Smooth muscle cell (in vitro differentiated cells): ENCODE results near the gene MFSD11. TPM values are rescaled to one million over a fixed set of nuclear protein-coding genes. Genes with fewer than 3 reads are reported as not detected.
A peak's percentile ranks its signal among the peaks of the same experiment; 100 is the strongest.
"Not testable (repeated sequence)": the region's sequence is repeated elsewhere in the genome, so short reads cannot be mapped to it uniquely, and the experiment has no call there.

Experiments used
- DNase-seq: peaks from one replicate; lab custom pipeline; 2025; ENCODE audit not compliant: unreplicated experiment; lab: John Stamatoyannopoulos, UW
- H2AFZ ChIP-seq: fragments of 200-600 bp; sonication (generic); 2 replicates; pipeline ENCODE4 v1.6.0; 2016; ENCODE audit warnings: antibody characterized with exemption, low read depth, mild to moderate bottlenecking
- H3F3A ChIP-seq: fragments of 200-600 bp; sonication (generic); 2 replicates; pipeline ENCODE4 v1.6.0; 2017; ENCODE audit warnings: antibody characterized with exemption, low read depth
- H3K27ac ChIP-seq: fragments of 200-600 bp; sonication (generic); 2 replicates; pipeline ENCODE4 v1.5.1; 2016; ENCODE audit warnings: low read depth, mild to moderate bottlenecking
- H3K27me3 ChIP-seq: fragments of 200-600 bp; sonication (generic); 2 replicates; pipeline ENCODE4 v1.6.1; 2016; ENCODE audit warnings: low read depth, mild to moderate bottlenecking
- H3K36me3 ChIP-seq: fragments of 200-600 bp; sonication (generic); 2 replicates; pipeline ENCODE4 v1.5.1; 2016; ENCODE audit warnings: low read depth
- H3K4me1 ChIP-seq: fragments of 200-600 bp; sonication (generic); 2 replicates; pipeline ENCODE4 v1.5.1; 2016; ENCODE audit warnings: low read depth
- H3K4me2 ChIP-seq: fragments of 200-600 bp; sonication (generic); 2 replicates; pipeline ENCODE4 v1.6.0; 2016; ENCODE audit warnings: mild to moderate bottlenecking
- H3K4me3 ChIP-seq: fragments of 200-600 bp; sonication (generic); 2 replicates; pipeline ENCODE4 v1.5.1; 2016; ENCODE audit warnings: mild to moderate bottlenecking
- H3K79me2 ChIP-seq: fragments of 200-600 bp; sonication (generic); 2 replicates; pipeline ENCODE4 v1.6.0; 2016; ENCODE audit warnings: low read depth, mild to moderate bottlenecking
- H3K9ac ChIP-seq: fragments of 200-600 bp; sonication (generic); 2 replicates; pipeline ENCODE4 v1.6.0; 2016; ENCODE audit warnings: low read depth
- H3K9me3 ChIP-seq: fragments of 200-600 bp; sonication (generic); replicated peaks from 2 replicates; pipeline ENCODE4 v1.5.1; 2016; ENCODE audit warnings: low read depth
- H4K20me1 ChIP-seq: fragments of 200-600 bp; sonication (generic); 2 replicates; pipeline ENCODE4 v1.6.0; 2016; ENCODE audit warnings: low read depth
- WGBS: methylation state at CpG from one replicate; pipeline ENCODE4 v1.1.7; 2016; ENCODE audit warnings: low lambda C conversion rate; 5-methylcytosine and 5-hydroxymethylcytosine counted together
- polyA plus RNA-seq: library from polyadenylated mRNA; unstranded; fragments of >200 nt; fragmentation: Nextera tagmentation; extraction: Ambion mirVana; gene quantifications from 2 replicates; pipeline ENCODE4 v1.2.1, GENCODE V29; 2016
- total RNA-seq: library from RNA; depleted of rRNA; stranded (reverse); fragments of >200 nt; gene quantifications from 2 replicates; pipeline ENCODE4 v1.2.3, GENCODE V29; 2014
- TF ChIP-seq, protein P1 (sequence below): fragments of 200-600 bp; sonication (generic); IDR thresholded peaks from 2 replicates; pipeline ENCODE4 v1.5.1; 2017; ENCODE audit warnings: borderline replicate concordance, mild to moderate bottlenecking, antibody characterized with exemption; ENCODE audit not compliant: insufficient read depth, poor library complexity, severe bottlenecking

MFSD11 gene
- total and polyA plus RNA-seq, 2 experiments from 2014 or later, result 28.1 to 56.6 TPM

DNA sequence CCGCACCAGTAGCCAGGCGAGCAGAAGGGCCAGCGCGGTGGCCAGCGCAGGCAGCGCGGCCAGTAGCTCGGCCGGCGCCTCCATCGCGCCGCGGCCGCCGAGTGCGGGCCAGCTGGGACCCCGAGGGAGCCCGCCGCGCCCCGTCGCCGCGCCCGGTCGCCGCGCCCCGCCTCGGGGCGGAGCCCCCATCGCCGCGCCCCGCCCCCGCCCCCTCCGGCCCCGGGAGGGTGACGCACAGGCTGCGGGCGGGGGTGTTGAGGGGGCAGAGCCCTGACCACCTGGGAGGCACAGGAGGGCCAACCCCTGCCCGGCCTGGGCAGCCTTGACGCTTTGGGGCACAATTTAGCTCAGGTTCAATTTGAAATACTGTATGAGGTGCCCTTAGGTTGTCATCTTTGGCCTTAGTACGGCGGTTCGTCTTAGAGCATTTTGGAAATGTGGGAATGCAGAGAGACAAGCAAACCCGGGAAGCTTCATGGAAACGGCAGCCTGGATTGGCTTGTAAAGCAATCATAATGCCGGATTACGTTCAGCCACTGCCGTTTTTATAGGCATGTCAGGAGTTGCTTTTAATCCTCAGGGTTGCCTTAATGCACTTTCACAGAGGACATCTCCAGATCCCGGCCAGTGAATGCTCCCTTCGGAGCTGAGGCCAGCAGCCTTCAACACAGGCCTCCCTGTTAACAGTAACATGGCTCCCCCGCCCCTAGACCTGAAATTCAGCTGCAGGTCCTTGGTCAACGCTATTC is 26.9 kb upstream of the MFSD11 start, which contains the start of gene MXRA7:
MXRA7 (minus strand) TSS at position 103 of the 749 bp plus-strand sequence; CDS start at position 84, 19 bp downstream.
- H2AFZ ChIP-seq, result no peak within 1 kb of the TSS
- peaks cover 35% of the 10 kb centered on the region for H3K4me1 ChIP-seq
- 4% methylated on average over 30 of the region's 56 CpGs for WGBS
- H3F3A ChIP-seq, result peaks cover 22% of the 10 kb centered on the region
- DNase-seq, result peak; percentile 62
- H3K4me3 ChIP-seq, result peak within 1 kb of the TSS; percentile 81
- peaks cover 24% of the 10 kb centered on the region for H3K79me2 ChIP-seq
- no peaks in the 10 kb centered on the region for H3K27me3 ChIP-seq
- peak within 1 kb of the TSS; percentile 98 for H3K27ac ChIP-seq
- TF ChIP-seq, protein P1, sequence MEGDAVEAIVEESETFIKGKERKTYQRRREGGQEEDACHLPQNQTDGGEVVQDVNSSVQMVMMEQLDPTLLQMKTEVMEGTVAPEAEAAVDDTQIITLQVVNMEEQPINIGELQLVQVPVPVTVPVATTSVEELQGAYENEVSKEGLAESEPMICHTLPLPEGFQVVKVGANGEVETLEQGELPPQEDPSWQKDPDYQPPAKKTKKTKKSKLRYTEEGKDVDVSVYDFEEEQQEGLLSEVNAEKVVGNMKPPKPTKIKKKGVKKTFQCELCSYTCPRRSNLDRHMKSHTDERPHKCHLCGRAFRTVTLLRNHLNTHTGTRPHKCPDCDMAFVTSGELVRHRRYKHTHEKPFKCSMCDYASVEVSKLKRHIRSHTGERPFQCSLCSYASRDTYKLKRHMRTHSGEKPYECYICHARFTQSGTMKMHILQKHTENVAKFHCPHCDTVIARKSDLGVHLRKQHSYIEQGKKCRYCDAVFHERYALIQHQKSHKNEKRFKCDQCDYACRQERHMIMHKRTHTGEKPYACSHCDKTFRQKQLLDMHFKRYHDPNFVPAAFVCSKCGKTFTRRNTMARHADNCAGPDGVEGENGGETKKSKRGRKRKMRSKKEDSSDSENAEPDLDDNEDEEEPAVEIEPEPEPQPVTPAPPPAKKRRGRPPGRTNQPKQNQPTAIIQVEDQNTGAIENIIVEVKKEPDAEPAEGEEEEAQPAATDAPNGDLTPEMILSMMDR, result no peak
- no peaks in the 10 kb centered on the region for H3K9me3 ChIP-seq
- H3K4me2 ChIP-seq, result peak within 1 kb of the TSS; percentile 90
- H3K9ac ChIP-seq, result peak within 1 kb of the TSS; percentile 93
- H4K20me1 ChIP-seq, result peaks cover 70% of the 10 kb centered on the region
- no peaks in the 10 kb centered on the region for H3K36me3 ChIP-seq

DNA sequence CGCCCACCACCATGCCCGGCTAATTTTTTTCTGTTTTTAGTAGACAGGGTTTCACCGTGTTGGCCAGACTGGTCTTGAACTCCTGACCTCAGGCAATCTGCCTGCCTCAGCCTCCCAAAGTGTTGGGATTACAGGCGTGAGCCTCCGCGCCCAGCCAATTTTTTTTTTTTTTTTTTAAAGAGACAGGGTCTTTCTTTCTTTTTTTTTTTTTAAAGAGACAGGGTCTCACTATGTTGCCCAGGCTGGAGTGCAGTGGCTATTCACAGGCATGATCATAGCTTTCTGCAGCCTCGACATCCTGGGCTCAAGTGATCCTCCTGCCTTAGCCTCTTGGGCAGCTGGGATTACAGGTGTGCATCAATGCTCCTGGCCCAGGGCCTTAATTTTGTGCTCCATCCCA is 25.6 kb upstream of the MFSD11 start:
- WGBS, result 86% methylated on average over 7 of the region's 7 CpGs
- H3K4me2 ChIP-seq, H3K27ac ChIP-seq, DNase-seq, H2AFZ ChIP-seq, H3K4me3 ChIP-seq, H3K9me3 ChIP-seq, H3K9ac ChIP-seq, H3K36me3 ChIP-seq, H3K27me3 ChIP-seq: not testable (repeated sequence)
- H3F3A ChIP-seq, result peaks cover 26% of the 10 kb centered on the region
- H4K20me1 ChIP-seq, result peaks cover 72% of the 10 kb centered on the region
- peaks cover 36% of the 10 kb centered on the region for H3K4me1 ChIP-seq
- H3K79me2 ChIP-seq, result peaks cover 13% of the 10 kb centered on the region

DNA sequence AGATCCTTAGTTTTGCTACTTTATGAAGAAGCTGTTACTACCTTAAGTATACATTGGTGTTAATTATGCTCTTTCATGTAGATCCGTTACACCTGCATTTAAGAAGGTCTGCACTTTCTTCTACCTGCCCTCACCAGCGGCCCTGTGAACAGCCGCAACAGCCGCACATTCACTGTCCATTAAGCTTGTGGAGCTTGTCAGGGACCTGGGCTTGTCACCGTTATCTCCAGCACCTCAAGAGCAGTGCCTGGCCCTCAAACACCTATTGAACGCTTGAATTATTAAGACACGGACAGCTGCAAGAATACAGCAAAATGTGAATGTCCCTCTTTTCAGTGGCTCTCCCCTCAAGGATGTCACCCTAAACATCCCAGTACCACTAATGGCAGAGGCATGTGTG is 24.2 kb upstream of the MFSD11 start:
- TF ChIP-seq, protein P1, result no peak
- no peak overlapping the region for H3K27ac ChIP-seq
- H4K20me1 ChIP-seq, result peaks cover 70% of the 10 kb centered on the region
- no peak overlapping the region for H3K4me3 ChIP-seq
- H2AFZ ChIP-seq, result no peak overlapping the region
- H3K79me2 ChIP-seq, result no peaks in the 10 kb centered on the region
- DNase-seq, result no peak
- H3K4me2 ChIP-seq, result no peak overlapping the region
- peaks cover 23% of the 10 kb centered on the region for H3F3A ChIP-seq
- no peaks in the 10 kb centered on the region for H3K36me3 ChIP-seq
- WGBS, result 98% methylated on average over 7 of the region's 7 CpGs
- no peak overlapping the region for H3K9ac ChIP-seq
- no peaks in the 10 kb centered on the region for H3K9me3 ChIP-seq
- peaks cover 25% of the 10 kb centered on the region for H3K4me1 ChIP-seq
- no peaks in the 10 kb centered on the region for H3K27me3 ChIP-seq

DNA sequence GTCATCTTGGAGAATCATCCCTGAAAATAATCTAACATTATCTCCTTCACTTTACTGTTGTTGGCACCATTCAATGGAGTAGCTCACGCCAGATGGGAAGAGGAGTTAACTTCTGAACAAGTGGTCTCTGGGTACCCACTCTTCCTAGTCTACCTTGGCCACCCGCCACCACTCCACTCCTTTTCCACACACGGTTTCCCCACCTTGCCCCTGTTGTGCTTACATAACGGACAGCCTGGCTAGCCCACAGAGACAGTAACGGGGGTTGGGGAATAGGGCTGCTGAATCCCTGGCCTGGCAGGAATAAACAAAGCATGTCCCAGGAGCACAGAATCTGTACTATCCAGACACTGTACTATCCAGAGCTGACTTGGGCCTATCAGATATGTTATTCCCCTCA is 23.6 kb upstream of the MFSD11 start:
- WGBS, result 87% methylated on average over 5 of the region's 5 CpGs
- no peak for DNase-seq
- Histone ChIP-seq H4K20me1 (peaks cover 73% of the 10 kb centered on the region), H3K4me2 (no peak overlapping the region), H3K27me3 (no peaks in the 10 kb centered on the region), H3K4me3 (no peak overlapping the region), H3K36me3 (no peaks in the 10 kb centered on the region), H2AFZ (no peak overlapping the region), H3F3A (peaks cover 24% of the 10 kb centered on the region), H3K9me3 (no peaks in the 10 kb centered on the region), H3K27ac (no peak overlapping the region), H3K79me2 (no peaks in the 10 kb centered on the region), H3K4me1 (peaks cover 22% of the 10 kb centered on the region), H3K9ac (no peak overlapping the region)
- TF ChIP-seq, protein P1, result no peak
